WTC11 (cell line): Measurements from ENCODE around the gene ITLN1. TPM values are rescaled to one million over a fixed set of nuclear protein-coding genes. Genes with fewer than 3 reads are reported as not detected.
"Not testable (repeated sequence)": the region's sequence is repeated elsewhere in the genome, so short reads cannot be mapped to it uniquely, and the experiment has no call there.

Experiments used
- ATAC-seq: fragments of 200-7000 bp; cut with Tn5 transposase; 2 replicates; pipeline ENCODE4 v1.10.0; 2021; ENCODE audit warnings: mild to moderate bottlenecking, moderate library complexity
- CTCF ChIA-PET: fragments of 300-600 bp; sonication (Branson Sonifier 250); formaldehyde crosslinking; loops from one replicate; lab custom pipeline; 2021; ENCODE audit warnings: antibody characterized with exemption; lab: Charles Lee
- POLR2A ChIA-PET: fragments of 350-600 bp; sonication (Branson Sonifier 250); formaldehyde crosslinking; loops from one replicate; lab custom pipeline; 2021; ENCODE audit warnings: antibody characterized with exemption; lab: Charles Lee
- DNase-seq: peaks from one replicate; pipeline ENCODE4 v3.0.0; 2021; ENCODE audit warnings: low spot score
- H3K27ac Mint-ChIP-seq: 2 replicates; pipeline ENCODE4 v1.8.0; 2021; ENCODE audit warnings: mixed read lengths
- H3K27me3 Mint-ChIP-seq: 2 replicates; pipeline ENCODE4 v1.8.0; 2021; ENCODE audit warnings: low read depth, mild to moderate bottlenecking, moderate library complexity, mixed read lengths
- H3K36me3 Mint-ChIP-seq: 2 replicates; pipeline ENCODE4 v1.8.0; 2021; ENCODE audit warnings: mixed read lengths
- H3K4me1 Mint-ChIP-seq: 2 replicates; pipeline ENCODE4 v1.8.0; 2022; ENCODE audit warnings: mixed read lengths
- H3K4me3 Mint-ChIP-seq: 2 replicates; pipeline ENCODE4 v1.8.0; 2021; ENCODE audit warnings: mild to moderate bottlenecking, moderate library complexity, mixed read lengths
- H3K9me3 Mint-ChIP-seq: 2 replicates; pipeline ENCODE4 v1.8.0; 2021; ENCODE audit warnings: mixed read lengths
- ELF4 ChIP-seq: sonication (generic); formaldehyde crosslinking; IDR thresholded peaks from 2 replicates; pipeline ENCODE4 v1.8.1; 2022; ENCODE audit warnings: low read depth, mild to moderate bottlenecking, moderate library complexity, missing genetic modification reagents
- EMX1 ChIP-seq: fragments of 250-450 bp; sonication (Bioruptor Pico); IDR thresholded peaks from 2 replicates; pipeline ENCODE4 v1.8.0; 2021; ENCODE audit warnings: mild to moderate bottlenecking
- FOXK1 ChIP-seq: sonication (generic); formaldehyde crosslinking; IDR thresholded peaks from 2 replicates; pipeline ENCODE4 v1.8.0; 2022; ENCODE audit warnings: mild to moderate bottlenecking, moderate library complexity, missing genetic modification reagents
- FOXP1 ChIP-seq: sonication (generic); formaldehyde crosslinking; IDR thresholded peaks from 2 replicates; pipeline ENCODE4 v1.8.0; 2022; ENCODE audit warnings: missing genetic modification reagents, mild to moderate bottlenecking, moderate library complexity, borderline replicate concordance
- GABPB1 ChIP-seq: sonication (generic); formaldehyde crosslinking; IDR thresholded peaks from 2 replicates; pipeline ENCODE4 v1.8.1; 2023; ENCODE audit warnings: mild to moderate bottlenecking, missing genetic modification reagents
- MXD4 ChIP-seq: fragments of 250-450 bp; sonication (Bioruptor Pico); IDR thresholded peaks from 2 replicates; pipeline ENCODE4 v1.8.0; 2021; ENCODE audit warnings: mild to moderate bottlenecking, moderate library complexity, borderline replicate concordance
- MYBL2 ChIP-seq: sonication (generic); formaldehyde crosslinking; IDR thresholded peaks from 2 replicates; pipeline ENCODE4 v1.8.1; 2023; ENCODE audit warnings: mild to moderate bottlenecking, moderate library complexity, missing genetic modification reagents
- NFATC4 ChIP-seq: fragments of 250-450 bp; sonication (Bioruptor Pico); IDR thresholded peaks from 2 replicates; pipeline ENCODE4 v1.9.0; 2021; ENCODE audit warnings: mild to moderate bottlenecking
- NFE2L1 ChIP-seq: sonication (generic); formaldehyde crosslinking; IDR thresholded peaks from 2 replicates; pipeline ENCODE4 v1.8.1; 2023; ENCODE audit warnings: missing genetic modification reagents
- NFYB ChIP-seq: sonication (generic); formaldehyde crosslinking; conservative IDR thresholded peaks from 2 replicates; pipeline ENCODE4 v1.8.0; 2022; ENCODE audit warnings: low read depth, missing genetic modification reagents
- SMAD4 ChIP-seq: sonication (generic); formaldehyde crosslinking; IDR thresholded peaks from 2 replicates; pipeline ENCODE4 v1.8.0; 2022; ENCODE audit warnings: mild to moderate bottlenecking, missing genetic modification reagents
- TEAD1 ChIP-seq: sonication (generic); formaldehyde crosslinking; IDR thresholded peaks from 2 replicates; pipeline ENCODE4 v1.8.0; 2022; ENCODE audit warnings: mild to moderate bottlenecking, missing genetic modification reagents
- TEAD4 ChIP-seq: sonication (generic); formaldehyde crosslinking; IDR thresholded peaks from 2 replicates; pipeline ENCODE4 v1.8.0; 2022; ENCODE audit warnings: mild to moderate bottlenecking, missing genetic modification reagents
- ZNF121 ChIP-seq: sonication (generic); formaldehyde crosslinking; IDR thresholded peaks from 2 replicates; pipeline ENCODE4 v1.8.0; 2023; ENCODE audit warnings: missing genetic modification reagents
- ZNF138 ChIP-seq: sonication (generic); formaldehyde crosslinking; conservative IDR thresholded peaks from 2 replicates; pipeline ENCODE4 v1.8.1; 2022; ENCODE audit warnings: mild to moderate bottlenecking, moderate library complexity, missing genetic modification reagents
- ZNF263 ChIP-seq: sonication (generic); formaldehyde crosslinking; IDR thresholded peaks from 2 replicates; pipeline ENCODE4 v1.8.1; 2022; ENCODE audit warnings: low read depth, mild to moderate bottlenecking, moderate library complexity, missing genetic modification reagents
- ZNF416 ChIP-seq: fragments of 250-450 bp; sonication (Bioruptor Pico); IDR thresholded peaks from 2 replicates; pipeline ENCODE4 v1.9.0; 2021; ENCODE audit warnings: mild to moderate bottlenecking, inconsistent platforms
- total RNA-seq: library from RNA; stranded (reverse); gene quantifications from 3 replicates; pipeline ENCODE4 v1.2.3, GENCODE V29; 2021
- TF ChIP-seq, protein P1 (sequence below): sonication (generic); formaldehyde crosslinking; IDR thresholded peaks from 2 replicates; pipeline ENCODE4 v1.8.1; 2022; ENCODE audit warnings: mild to moderate bottlenecking, missing genetic modification reagents, moderate library complexity, borderline replicate concordance
- TF ChIP-seq, protein P2 (sequence below): sonication (generic); formaldehyde crosslinking; IDR thresholded peaks from 2 replicates; pipeline ENCODE4 v1.8.1; 2023; ENCODE audit warnings: mild to moderate bottlenecking, moderate library complexity, missing genetic modification reagents
- TF ChIP-seq, protein P3 (sequence below): fragments of 250-450 bp; sonication (Bioruptor Pico); IDR thresholded peaks from 2 replicates; pipeline ENCODE4 v1.8.0; 2021; ENCODE audit warnings: mild to moderate bottlenecking

The ITLN1 gene
- total RNA-seq, 1 experiment from 2014 or later: not detected

DNA sequence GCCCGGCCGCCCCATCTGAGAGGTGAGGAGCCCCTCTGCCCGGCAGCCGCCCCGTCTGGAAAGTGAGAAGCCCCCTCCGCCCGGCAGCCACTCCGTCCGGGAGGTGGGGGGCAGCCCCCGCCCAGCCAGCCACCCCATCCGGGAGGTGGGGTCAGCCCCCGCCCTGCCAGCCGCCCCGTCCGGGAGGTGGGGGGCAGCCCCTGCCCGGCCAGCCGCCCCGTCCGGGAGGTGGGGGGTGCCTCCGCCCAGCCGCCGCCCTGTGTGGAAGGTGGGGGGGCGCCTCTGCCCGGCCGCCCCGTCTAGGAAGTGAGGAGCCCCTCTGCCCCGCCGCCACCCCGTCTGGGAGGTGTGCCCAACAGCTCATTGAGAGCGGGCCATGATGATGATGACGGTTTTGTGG is 48.3 kb upstream of the ITLN1 start:
- H3K4me1 Mint-ChIP-seq, CTCF ChIA-PET, H3K27ac Mint-ChIP-seq, H3K27me3 Mint-ChIP-seq, ATAC-seq, POLR2A ChIA-PET, DNase-seq, H3K36me3 Mint-ChIP-seq, H3K4me3 Mint-ChIP-seq: not testable (repeated sequence)
- H3K9me3 Mint-ChIP-seq: peaks cover 22% of the 10 kb centered on the region

DNA sequence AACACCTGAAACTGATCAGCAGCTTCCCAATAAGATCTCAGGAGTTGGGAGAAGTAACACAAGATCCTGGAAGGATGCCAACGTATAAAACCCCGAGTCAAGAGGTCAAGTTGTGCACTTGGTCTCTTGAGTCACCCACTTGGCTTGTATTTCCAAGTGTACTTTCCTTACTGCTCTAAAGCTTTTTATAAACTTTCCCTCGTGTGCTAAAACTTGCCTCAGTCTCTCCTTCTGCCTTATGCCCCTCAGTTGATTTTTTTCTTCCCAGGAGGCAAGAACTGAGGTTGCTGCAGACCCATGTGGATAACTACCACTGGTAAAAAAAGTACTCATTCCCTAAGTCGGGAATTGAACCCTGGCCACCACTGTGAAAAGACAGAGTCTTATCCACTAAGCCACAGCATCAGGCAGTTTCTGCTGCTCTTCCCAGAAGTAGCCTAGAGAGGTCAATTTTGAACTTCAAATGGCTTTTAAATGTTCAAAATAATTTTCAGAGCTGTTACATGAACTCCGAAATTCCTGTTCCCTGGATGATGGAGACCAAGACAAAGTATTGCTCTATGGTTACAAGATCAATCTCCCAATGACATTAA is 40.8 kb upstream of the ITLN1 start:
- Mint-ChIP-seq H3K36me3 (peaks cover 26% of the 10 kb centered on the region), H3K27me3 (no peaks in the 10 kb centered on the region), H3K4me3 (no peak overlapping the region), H3K27ac (no peak overlapping the region), H3K4me1 (no peaks in the 10 kb centered on the region), H3K9me3 (peaks cover 53% of the 10 kb centered on the region)
- POLR2A ChIA-PET: interaction anchor here (0.7 kb wide), 1 partner anchor 9 kb away, joined by 10 read pairs; no protein-coding TSS in a partner anchor
- TF ChIP-seq NFATC4 (CRISPR knock-in tag): no peak
- no peak for ATAC-seq
- no peak for DNase-seq
- CTCF ChIA-PET: interaction anchor here (2.2 kb wide), 1 partner anchor 26 kb away, joined by 6 read pairs; no protein-coding TSS in a partner anchor

DNA sequence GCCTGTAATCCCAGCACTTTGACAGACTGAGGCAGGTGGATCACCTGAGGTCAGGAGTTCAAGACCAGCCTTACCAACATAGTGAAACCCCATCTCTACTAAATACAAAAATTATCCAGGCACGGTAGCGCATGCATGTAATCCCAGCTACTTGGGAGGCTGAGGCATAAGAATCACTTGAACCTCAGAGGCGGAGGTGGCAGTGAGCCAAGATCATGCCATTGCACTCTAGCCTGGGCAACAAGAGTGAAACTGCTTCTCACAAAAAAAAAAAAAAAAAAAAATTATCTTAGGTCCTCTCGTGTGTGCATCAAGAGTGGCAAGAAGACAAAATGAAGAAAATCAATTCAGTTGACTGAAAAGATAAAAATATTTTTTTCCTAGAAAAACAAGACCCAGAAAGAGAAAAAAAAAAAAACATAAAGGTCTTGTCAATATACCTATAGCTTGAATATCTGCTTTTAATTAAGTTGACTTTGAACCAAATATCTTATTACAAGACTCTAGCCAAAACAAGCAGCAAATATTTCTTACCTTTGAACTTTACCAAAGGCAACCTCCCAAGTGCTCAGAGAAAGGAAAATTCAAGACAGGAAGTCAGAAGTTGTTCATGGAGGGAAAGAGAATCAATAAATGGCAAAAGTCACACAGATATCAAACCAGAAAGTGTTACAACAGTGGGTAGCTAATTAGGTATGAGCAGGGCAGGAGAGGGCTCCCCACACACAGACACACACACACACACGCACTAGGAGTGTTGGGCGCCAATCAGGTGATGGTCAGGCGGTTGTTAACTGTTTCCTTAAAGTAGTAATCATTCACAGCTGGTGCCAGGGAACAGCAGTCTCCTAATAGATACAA is 40.0 kb upstream of the ITLN1 start:
- H3K27ac Mint-ChIP-seq: no peak overlapping the region
- H3K27me3 Mint-ChIP-seq: no peaks in the 10 kb centered on the region
- no peak for ATAC-seq
- TF ChIP-seq, protein P1, sequence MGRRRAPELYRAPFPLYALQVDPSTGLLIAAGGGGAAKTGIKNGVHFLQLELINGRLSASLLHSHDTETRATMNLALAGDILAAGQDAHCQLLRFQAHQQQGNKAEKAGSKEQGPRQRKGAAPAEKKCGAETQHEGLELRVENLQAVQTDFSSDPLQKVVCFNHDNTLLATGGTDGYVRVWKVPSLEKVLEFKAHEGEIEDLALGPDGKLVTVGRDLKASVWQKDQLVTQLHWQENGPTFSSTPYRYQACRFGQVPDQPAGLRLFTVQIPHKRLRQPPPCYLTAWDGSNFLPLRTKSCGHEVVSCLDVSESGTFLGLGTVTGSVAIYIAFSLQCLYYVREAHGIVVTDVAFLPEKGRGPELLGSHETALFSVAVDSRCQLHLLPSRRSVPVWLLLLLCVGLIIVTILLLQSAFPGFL (CRISPR knock-in tag): no peak
- TF ChIP-seq MYBL2 (CRISPR knock-in tag) (no peak), ZNF416 (CRISPR knock-in tag) (no peak), EMX1 (CRISPR knock-in tag) (no peak), NFYB (CRISPR knock-in tag) (no peak), GABPB1 (CRISPR knock-in tag) (no peak), FOXP1 (CRISPR knock-in tag) (no peak), ZNF263 (CRISPR knock-in tag) (no peak), TEAD4 (CRISPR knock-in tag) (no peak), TEAD1 (CRISPR knock-in tag) (no peak), FOXK1 (CRISPR knock-in tag) (no peak), ZNF121 (CRISPR knock-in tag) (no peak), MXD4 (CRISPR knock-in tag) (no peak), ZNF138 (no peak), ELF4 (CRISPR knock-in tag) (no peak), SMAD4 (no peak), NFE2L1 (CRISPR knock-in tag) (no peak)
- TF ChIP-seq, protein P2, sequence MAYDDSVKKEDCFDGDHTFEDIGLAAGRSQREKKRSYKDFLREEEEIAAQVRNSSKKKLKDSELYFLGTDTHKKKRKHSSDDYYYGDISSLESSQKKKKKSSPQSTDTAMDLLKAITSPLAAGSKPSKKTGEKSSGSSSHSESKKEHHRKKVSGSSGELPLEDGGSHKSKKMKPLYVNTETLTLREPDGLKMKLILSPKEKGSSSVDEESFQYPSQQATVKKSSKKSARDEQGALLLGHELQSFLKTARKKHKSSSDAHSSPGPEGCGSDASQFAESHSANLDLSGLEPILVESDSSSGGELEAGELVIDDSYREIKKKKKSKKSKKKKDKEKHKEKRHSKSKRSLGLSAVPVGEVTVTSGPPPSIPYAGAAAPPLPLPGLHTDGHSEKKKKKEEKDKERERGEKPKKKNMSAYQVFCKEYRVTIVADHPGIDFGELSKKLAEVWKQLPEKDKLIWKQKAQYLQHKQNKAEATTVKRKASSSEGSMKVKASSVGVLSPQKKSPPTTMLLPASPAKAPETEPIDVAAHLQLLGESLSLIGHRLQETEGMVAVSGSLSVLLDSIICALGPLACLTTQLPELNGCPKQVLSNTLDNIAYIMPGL: no peak
- TF ChIP-seq, protein P3, sequence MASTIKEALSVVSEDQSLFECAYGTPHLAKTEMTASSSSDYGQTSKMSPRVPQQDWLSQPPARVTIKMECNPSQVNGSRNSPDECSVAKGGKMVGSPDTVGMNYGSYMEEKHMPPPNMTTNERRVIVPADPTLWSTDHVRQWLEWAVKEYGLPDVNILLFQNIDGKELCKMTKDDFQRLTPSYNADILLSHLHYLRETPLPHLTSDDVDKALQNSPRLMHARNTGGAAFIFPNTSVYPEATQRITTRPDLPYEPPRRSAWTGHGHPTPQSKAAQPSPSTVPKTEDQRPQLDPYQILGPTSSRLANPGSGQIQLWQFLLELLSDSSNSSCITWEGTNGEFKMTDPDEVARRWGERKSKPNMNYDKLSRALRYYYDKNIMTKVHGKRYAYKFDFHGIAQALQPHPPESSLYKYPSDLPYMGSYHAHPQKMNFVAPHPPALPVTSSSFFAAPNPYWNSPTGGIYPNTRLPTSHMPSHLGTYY: no peak
- H3K9me3 Mint-ChIP-seq: peaks cover 59% of the 10 kb centered on the region
- POLR2A ChIA-PET: interaction anchor here (0.6 to 0.7 kb wide), 2 partner anchors 10 to 23 kb away, joined by 9 to 10 read pairs; no protein-coding TSS in a partner anchor
- no peaks in the 10 kb centered on the region for H3K4me1 Mint-ChIP-seq
- DNase-seq: no peak
- H3K4me3 Mint-ChIP-seq: no peak overlapping the region
- CTCF ChIA-PET: interaction anchor here (2.2 kb wide), 1 partner anchor 27 kb away, joined by 6 read pairs; no protein-coding TSS in a partner anchor
- H3K36me3 Mint-ChIP-seq: peaks cover 27% of the 10 kb centered on the region
